Activated CD4-positive, CD25-positive, alpha-beta regulatory T cell treated with anti-CD3 and anti-CD28 coated beads, Interleukin-2, amount 50 U/mL, for 16 hours (primary cell): ENCODE measurements around the gene COL1A1.

ENCODE experiments used
- DNase-seq: peaks from one replicate; pipeline ENCODE4 v3.0.0-alpha.2; 2020; ENCODE audit warnings: low read depth, low spot score

Gene COL1A1

GRCh38 chr17:50201276-50201854 is at the start of gene COL1A1:
Gene COL1A1, minus strand, starts transcription at chr17:50201631. Its CDS starts 118 bp downstream, at chr17:50201513.
- DNase-seq, result no peak

DNA sequence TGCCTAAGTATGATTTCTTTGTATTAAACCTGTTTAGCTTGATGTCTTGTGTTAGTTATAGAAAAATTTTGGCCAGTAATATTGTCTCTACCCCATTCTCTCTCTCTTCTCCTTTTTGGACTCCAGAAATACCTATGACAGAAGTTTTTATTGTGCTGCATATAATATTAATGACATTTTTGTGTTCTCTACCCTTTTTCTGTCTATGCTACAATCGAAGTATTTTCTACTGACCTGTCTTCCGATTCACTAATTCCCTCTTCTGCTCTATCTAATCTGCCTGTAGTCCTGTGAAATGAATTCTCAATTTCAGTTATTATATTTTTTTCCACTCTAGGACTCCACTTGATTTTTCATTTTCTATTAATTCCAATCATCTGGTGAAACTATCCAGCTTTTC is 46.8 kb upstream of the COL1A1 start:
- DNase-seq, result no peak

DNA sequence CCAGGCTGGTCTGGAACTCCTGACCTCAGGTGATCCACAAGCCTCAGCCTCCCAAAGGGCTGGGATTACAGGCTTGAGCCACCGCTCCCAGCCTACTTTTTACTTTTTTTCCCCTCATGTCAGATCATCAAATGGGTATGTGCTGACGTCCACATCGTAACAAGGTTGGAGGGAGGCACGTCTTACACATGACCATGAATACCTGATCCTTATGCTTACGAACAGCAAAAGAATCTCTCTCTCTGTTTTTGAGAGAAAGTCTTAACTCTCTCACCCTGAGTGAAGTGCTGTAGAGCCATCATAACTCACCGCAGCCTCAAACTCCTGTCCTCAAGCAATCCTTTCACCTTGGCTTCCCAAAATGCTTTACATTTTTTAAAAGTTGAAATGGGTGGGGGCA is 43.3 kb upstream of the COL1A1 start:
- no peak for DNase-seq

DNA sequence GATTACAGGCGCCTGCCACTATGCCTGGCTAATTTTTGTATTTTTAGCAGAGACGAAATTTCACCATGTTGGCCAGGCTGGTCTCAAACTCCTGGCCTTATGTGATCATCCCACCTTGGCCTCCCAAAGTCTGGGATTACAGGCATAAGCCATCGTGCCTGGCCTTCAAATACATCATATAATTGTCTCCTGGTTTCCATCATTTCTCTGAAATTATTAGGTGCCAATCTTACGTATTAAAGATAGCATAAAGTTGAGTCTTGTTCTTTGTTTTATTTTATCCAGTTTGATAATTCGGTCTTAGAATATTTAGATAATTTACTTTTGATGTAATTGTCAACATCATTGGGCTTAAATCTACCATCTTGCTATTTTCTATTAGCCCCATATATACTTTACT is 40.0 kb upstream of the COL1A1 start:
- DNase-seq, result no peak

GRCh38 chr17:50240851-50241250 is 39.4 kb upstream of the COL1A1 start:
- no peak for DNase-seq

- no peak for DNase-seq
Measured at GRCh38 chr17:50239937-50240336, 38.5 kb upstream of the COL1A1 start.

GRCh38 chr17:50238601-50239280 is 37.3 kb upstream of the COL1A1 start:
- no peak for DNase-seq

GRCh38 chr17:50237901-50238300 is 36.5 kb upstream of the COL1A1 start:
- no peak for DNase-seq

DNA sequence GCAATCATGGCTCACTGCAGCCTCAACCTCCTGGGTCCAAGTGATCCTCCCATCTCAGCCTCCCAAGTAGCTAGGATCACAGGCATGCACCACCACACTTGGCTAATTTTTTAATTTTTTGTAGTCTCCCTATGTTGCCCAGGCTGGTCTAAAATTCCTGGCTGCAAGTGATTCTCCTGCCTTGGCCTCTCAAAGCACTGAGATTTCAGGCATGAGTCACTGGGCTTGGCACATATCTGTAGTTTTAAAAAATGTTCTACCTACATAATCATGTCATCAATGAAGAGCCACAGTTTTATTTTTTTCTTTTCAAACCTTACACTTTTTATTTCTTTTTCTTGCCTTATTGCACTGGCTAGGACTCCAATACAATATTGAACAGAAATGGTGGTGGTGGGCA is 33.1 kb upstream of the COL1A1 start:
- no peak for DNase-seq

DNA sequence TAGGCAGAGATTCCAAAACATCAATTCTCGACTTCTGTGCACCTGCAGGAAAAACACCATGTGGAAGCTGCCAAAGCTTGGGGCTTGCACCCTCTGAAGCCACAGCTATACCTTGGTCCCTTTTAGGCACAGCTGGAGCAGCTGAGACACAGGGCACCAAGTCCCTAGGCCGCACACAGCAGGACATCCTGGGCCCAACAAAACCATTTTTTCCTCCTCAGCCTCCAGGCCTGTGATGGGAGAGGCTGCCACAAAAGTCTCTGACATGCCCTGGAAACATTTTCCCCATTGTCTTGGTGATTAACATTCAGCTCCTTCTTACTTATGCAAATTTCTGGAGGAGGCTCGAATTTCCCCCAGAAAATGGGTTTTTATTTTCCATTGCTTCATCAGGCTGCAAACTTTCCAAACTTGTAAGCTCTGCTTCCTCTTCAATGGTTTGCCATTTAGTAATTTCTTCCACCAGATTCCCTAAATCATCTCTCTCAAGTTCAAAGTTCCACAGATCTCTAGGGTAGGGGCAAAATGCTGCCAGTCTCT is 24.3 kb upstream of the COL1A1 start:
- DNase-seq, result no peak

DNA sequence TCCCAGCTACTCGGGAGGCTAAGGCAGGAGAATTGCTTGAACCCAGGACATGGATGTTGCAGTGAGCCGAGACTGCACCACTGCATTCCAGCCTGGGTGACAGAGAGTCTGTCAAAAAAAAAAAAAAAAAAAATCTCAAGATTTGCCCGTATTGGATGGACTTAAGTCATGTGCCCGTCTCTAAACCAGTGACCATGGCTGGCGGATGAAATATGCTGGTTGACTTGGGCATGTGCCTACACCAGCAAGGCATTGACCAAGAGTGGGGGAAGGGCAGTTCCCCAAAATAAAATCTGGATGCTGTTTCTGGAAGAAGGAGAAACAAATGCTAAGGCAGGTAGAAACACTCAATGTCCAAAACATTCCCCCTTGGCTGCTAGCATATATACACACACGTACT is 21.5 kb upstream of the COL1A1 start:
- no peak for DNase-seq

- DNase-seq, result no peak
Measured at GRCh38 chr17:50221864-50222545, 20.6 kb upstream of the COL1A1 start.

GRCh38 chr17:50221266-50221863 is 19.9 kb upstream of the COL1A1 start:
- DNase-seq, result no peak

- no peak for DNase-seq
Measured at GRCh38 chr17:50220811-50221210, 19.4 kb upstream of the COL1A1 start.

DNA sequence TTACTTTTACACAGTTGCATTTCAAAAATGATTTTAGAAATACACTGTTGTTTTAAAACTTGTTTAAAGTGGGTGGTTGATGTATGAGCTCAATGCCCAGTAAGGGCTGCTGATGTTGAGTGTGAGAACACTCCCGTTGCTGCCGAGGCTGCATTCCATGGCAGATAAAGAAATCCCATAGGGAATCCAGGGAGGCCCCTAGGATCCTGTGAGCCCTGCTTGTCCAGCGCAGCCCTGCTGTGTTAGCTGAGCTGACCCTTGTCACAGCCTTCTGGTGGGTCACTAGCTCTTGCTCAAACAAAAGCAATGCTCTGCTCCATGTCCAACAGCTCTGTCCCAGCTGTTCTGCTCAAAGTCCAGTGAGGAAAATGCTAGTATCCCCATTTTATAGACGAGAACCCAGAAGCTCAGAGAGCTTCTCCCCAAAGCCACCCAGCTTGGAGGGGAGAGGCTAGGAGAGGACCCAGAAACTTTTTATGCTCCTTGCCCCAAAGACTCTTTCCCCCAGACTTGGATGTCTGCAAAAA is 18.6 kb upstream of the COL1A1 start:
- no peak for DNase-seq

DNA sequence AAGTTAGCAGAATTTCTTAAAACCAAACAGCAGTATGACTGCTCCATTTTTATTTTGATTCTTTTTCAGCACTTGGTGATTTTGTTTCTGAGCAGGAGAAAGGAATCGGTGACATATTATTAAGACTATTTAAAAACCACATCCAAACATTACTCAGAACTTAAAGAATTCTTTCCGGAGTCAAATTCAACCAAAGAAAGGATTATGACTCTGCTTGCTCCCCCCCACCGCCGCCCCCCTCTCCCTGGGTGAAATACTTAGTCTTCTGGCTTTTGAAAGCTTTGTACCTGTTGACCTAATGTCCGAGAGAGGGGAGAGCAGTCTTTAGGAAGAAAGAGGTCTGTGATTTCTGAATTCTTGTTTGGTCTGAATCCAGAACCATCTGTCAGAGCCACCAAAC is 17.9 kb upstream of the COL1A1 start:
- DNase-seq, result no peak

GRCh38 chr17:50218771-50219315 is 17.4 kb upstream of the COL1A1 start:
- no peak for DNase-seq

DNA sequence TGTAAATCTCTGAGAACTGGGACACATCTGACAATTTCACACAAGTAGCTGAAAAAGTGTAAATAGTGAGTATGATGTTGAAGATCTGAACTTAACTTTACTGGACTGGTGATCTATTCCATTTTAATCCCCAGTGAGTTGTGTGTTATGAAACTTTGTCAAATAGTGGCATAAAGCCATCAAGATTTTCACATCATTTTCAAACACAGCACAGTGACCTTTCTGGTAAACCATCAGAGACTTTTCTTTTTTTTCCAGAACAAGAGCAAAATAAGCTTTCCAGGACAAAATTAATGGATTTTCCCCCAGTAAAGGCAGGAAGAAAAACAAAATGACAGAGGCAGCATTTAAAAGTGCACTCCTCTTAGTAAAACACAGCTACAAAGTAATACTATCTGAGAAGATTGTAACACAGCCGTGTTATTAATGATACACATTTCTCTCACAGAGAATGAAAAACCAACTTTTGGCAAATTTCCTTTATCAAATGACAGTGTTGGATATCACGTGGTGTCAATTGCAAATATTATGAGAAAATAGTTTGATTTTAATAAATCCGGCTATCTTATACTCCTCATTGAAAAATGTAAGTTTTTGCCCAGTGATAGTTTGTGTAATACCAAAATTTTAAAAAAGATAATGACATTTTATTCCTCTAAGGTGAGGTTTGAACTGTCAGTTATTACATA is 16.8 kb upstream of the COL1A1 start:
- DNase-seq, result no peak

- no peak for DNase-seq
Measured at GRCh38 chr17:50217591-50217990, 16.2 kb upstream of the COL1A1 start.

DNA sequence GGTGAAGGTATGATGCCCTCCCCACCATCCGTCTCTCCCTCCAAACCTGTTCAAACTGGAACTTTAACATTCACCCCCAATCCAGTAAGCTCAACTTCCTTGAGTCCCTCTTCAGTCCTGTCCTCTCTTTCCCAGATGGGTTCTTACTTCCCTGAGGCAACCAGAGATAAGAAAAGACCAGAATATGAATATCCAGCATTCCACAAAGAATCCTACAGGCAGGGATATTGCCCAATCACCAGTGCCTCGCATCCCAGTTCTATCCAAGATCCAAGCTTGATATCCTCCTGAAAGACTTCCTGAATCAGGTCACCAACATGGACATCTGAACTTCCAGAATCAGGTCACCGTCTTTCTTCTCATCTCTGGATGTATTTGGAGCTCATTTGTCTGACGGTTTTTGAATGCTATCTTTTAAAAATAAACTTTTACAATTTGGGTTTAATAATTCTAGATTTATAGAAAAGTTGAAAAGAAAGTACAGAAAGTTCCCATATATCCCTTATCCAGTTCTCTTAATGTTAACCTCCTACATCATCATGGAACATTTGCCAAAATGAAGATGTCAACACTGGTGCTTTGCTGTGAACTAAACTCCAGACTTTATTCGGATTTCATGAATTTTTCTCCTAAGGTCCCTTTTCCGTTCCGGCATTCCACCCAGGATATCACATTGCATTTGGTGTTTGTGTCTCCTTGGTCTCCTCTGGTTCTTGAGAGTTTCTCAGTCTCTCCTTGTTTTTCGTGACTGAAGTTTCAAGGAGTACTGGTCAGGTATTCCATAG is 13.7 kb upstream of the COL1A1 start:
- no peak for DNase-seq
